B cell (primary cell): ENCODE data around the gene TRERF1. TPM values are rescaled to one million over a fixed set of nuclear protein-coding genes. Genes with fewer than 3 reads are reported as not detected.

Experiments
- ATAC-seq: fragments of 200-7000 bp; cut with Tn5 transposase; one replicate; pipeline ENCODE4 v1.10.0; 2021; ENCODE audit warnings: low read depth, mild to moderate bottlenecking, moderate number of reproducible peaks, moderate library complexity
- CTCF ChIA-PET: fragments of 350-600 bp; sonication (Branson Sonifier 250); formaldehyde crosslinking; loops from one replicate; lab custom pipeline; 2021; ENCODE audit warnings: antibody characterized with exemption, inconsistent platforms; lab: Charles Lee
- POLR2A ChIA-PET: fragments of 350-600 bp; sonication (Branson Sonifier 250); formaldehyde crosslinking; loops from one replicate; lab custom pipeline; 2021; ENCODE audit warnings: antibody characterized with exemption; lab: Charles Lee
- DNase-seq: peaks from one replicate; pipeline ENCODE4 v3.0.0; 2013
- H2AFZ ChIP-seq: 2 replicates; pipeline ENCODE4 v1.6.1; 2012; ENCODE audit warnings: mild to moderate bottlenecking, low read depth, low read length; ENCODE audit not compliant: insufficient read depth, poor library complexity, severe bottlenecking
- H3K27ac ChIP-seq, 2 donors: 1 replicate in 1 of 2; 2 replicates in 1 of 2; pipeline ENCODE4 v1.5.1; 2012 to 2013; ENCODE audit warnings: low read length in 2 of 2, mild to moderate bottlenecking in 2 of 2, moderate library complexity in 1 of 2
- H3K27me3 ChIP-seq, 4 experiments: fragments of 200-600 bp in 1 of 4; sonication (generic) in 1 of 4; replicated peaks in 1 of 4; 1 replicate in 2 of 4; 2 replicates in 2 of 4; pipeline versions ENCODE4 v1.6.1 to v1.7.0; 2013 to 2016; ENCODE audit warnings: low read length in 3 of 4, mild to moderate bottlenecking in 2 of 4, mixed read lengths in 1 of 4, moderate library complexity in 1 of 4; ENCODE audit not compliant: insufficient read depth in 4 of 4, control insufficient read depth in 3 of 4; ENCODE audit errors: control extremely low read depth in 1 of 4
- H3K36me3 ChIP-seq, 2 experiments: replicated peaks in 1 of 2; 1 replicate in 1 of 2; 2 replicates in 1 of 2; pipeline versions ENCODE4 v1.6.1 to v1.7.1; 2013; ENCODE audit warnings: low read length in 1 of 2; ENCODE audit not compliant: insufficient read depth in 2 of 2, control insufficient read depth in 1 of 2; ENCODE audit errors: control extremely low read depth in 1 of 2, extremely low read depth in 1 of 2
- H3K4me1 ChIP-seq, 2 donors: fragments of 200-600 bp in 1 of 2; sonication (generic) in 1 of 2; 1 replicate in 1 of 2; 2 replicates in 1 of 2; pipeline versions ENCODE4 v1.5.1 to v1.6.1; 2013 to 2017; ENCODE audit warnings: low read length in 2 of 2; ENCODE audit not compliant: control insufficient read depth in 2 of 2, insufficient read depth in 2 of 2
- H3K4me2 ChIP-seq: replicated peaks from 2 replicates; pipeline ENCODE3; 2012; ENCODE audit warnings: mild to moderate bottlenecking, low read depth, low read length; ENCODE audit not compliant: poor library complexity, severe bottlenecking
- H3K4me3 ChIP-seq, 5 experiments: fragments of 200-600 bp in 1 of 5; sonication (generic) in 1 of 5; 1 replicate in 3 of 5; 2 replicates in 2 of 5; pipeline versions ENCODE4 v1.5.1 to v1.7.0; 2011 to 2016; ENCODE audit warnings: low read length in 4 of 5, mild to moderate bottlenecking in 4 of 5, low read depth in 2 of 5, control low read depth in 1 of 5, moderate library complexity in 1 of 5; ENCODE audit not compliant: insufficient read depth in 1 of 5; ENCODE audit errors: control extremely low read depth in 1 of 5, extremely low read depth in 1 of 5
- H3K79me2 ChIP-seq: fragments of 200-600 bp; sonication (generic); one replicate; pipeline ENCODE4 v1.6.0; 2016; ENCODE audit warnings: low read length; ENCODE audit not compliant: control insufficient read depth, insufficient read depth
- H3K9ac ChIP-seq: fragments of 200-600 bp; sonication (generic); 2 replicates; pipeline ENCODE4 v1.6.1; 2017; ENCODE audit warnings: mild to moderate bottlenecking, low read length, moderate library complexity
- H3K9me3 ChIP-seq, 3 donors: one replicate each; pipeline versions ENCODE4 v1.6.1 to v1.7.1; 2013; ENCODE audit warnings: low read length in 2 of 3; ENCODE audit not compliant: control insufficient read depth in 2 of 3, insufficient read depth in 1 of 3; ENCODE audit errors: control extremely low read depth in 1 of 3
- H4K20me1 ChIP-seq: 2 replicates; pipeline ENCODE4 v1.6.0; 2012; ENCODE audit warnings: mild to moderate bottlenecking, low read length; ENCODE audit not compliant: insufficient read depth, control insufficient read depth, poor library complexity, severe bottlenecking
- H3K27ac Mint-ChIP-seq: one replicate; pipeline ENCODE4 v1.8.0; 2021; ENCODE audit warnings: mixed read lengths
- H3K27me3 Mint-ChIP-seq: one replicate; pipeline ENCODE4 v1.8.0; 2021; ENCODE audit warnings: mixed read lengths
- H3K4me1 Mint-ChIP-seq: one replicate; pipeline ENCODE4 v1.8.0; 2021; ENCODE audit warnings: mixed read lengths
- H3K4me3 Mint-ChIP-seq: one replicate; pipeline ENCODE4 v1.8.0; 2021; ENCODE audit warnings: mixed read lengths
- H3K9me3 Mint-ChIP-seq: one replicate; pipeline ENCODE4 v1.8.0; 2022; ENCODE audit warnings: mixed read lengths; ENCODE audit not compliant: insufficient read depth
- CTCF ChIP-seq: fragments of 200-600 bp; IDR thresholded peaks from one replicate; pipeline ENCODE4 v1.8.0; 2022; ENCODE audit warnings: antibody characterized with exemption, mild to moderate bottlenecking
- EZH2 ChIP-seq: IDR thresholded peaks from 2 replicates; pipeline ENCODE4 v1.6.1; 2012; ENCODE audit warnings: borderline replicate concordance, low read depth, mild to moderate bottlenecking, moderate library complexity, low read length; ENCODE audit not compliant: insufficient read depth, poor library complexity, severe bottlenecking
- WGBS: methylation state at CpG from one replicate; pipeline ENCODE4 v1.1.5; 2013; ENCODE audit warnings: missing lambda C conversion rate; ENCODE audit not compliant: insufficient coverage; 5-methylcytosine and 5-hydroxymethylcytosine counted together
- intact Hi-C: fragments of 100-400 bp; cut with micrococcal nuclease; formaldehyde crosslinking; loops from one replicate; pipeline ENCODE4 v1.10.0; 2022
- polyA plus RNA-seq: library from polyadenylated mRNA; depleted of rRNA; stranded (reverse); fragments of >200 nt; gene quantifications from 2 replicates; pipeline ENCODE4 v1.2.3, GENCODE V29; 2012
- total RNA-seq, 2 donors: library from RNA; stranded (reverse); fragments of 120-200 nt in 1 of 2; gene quantifications; 1 replicate in 1 of 2; 2 replicates in 1 of 2; pipeline versions ENCODE4 v1.2.3 to v1.2.4, GENCODE V29; 2013 to 2022

The TRERF1 gene
- total and polyA plus RNA-seq, 2 donors (not counting 1 experiment from before 2014, with no cell fraction given): 3.5 to 6.7 TPM

GRCh38 chr6:42340511-42340910 is 111.2 kb downstream of the TRERF1 start:
- DNase-seq (no peak), ATAC-seq (no peak)
- Mint-ChIP-seq H3K9me3 (no peaks in the 10 kb centered on the region), H3K27ac (no peak overlapping the region), H3K4me1 (no peaks in the 10 kb centered on the region), H3K4me3 (no peak overlapping the region), H3K27me3 (no peaks in the 10 kb centered on the region)
- Histone ChIP-seq H3K9ac (no peak overlapping the region), H3K4me1 (no peaks in the 10 kb centered on the region), H3K79me2 (no peaks in the 10 kb centered on the region), H3K27me3 (no peaks in the 10 kb centered on the region), H3K9me3 (no peaks in the 10 kb centered on the region), H3K4me2 (no peak overlapping the region), H4K20me1 (no peaks in the 10 kb centered on the region), H2AFZ (no peak overlapping the region), H3K36me3 (no peaks in the 10 kb centered on the region), H3K4me3 (no peak overlapping the region), H3K27ac (no peak overlapping the region)
- intact Hi-C loops: no loop called here
- CTCF ChIA-PET: interaction anchor here (1.0 kb wide), 1 partner anchor 32 kb away, joined by 3 read pairs; no protein-coding TSS in a partner anchor
- TF ChIP-seq CTCF (no peak), EZH2 (no peak)
- POLR2A ChIA-PET: interaction anchor here (0.6 kb wide), 1 partner anchor 605 kb away, joined by 3 read pairs; no protein-coding TSS in a partner anchor
- WGBS: 86% methylated on average over 1 of the region's 6 CpGs

- H3K4me1 Mint-ChIP-seq: no peaks in the 10 kb centered on the region
- H3K27me3 ChIP-seq: no peaks in the 10 kb centered on the region
- no peaks in the 10 kb centered on the region for H3K9me3 ChIP-seq
- no peak overlapping the region for H3K27ac Mint-ChIP-seq
- no peak overlapping the region for H3K9ac ChIP-seq
- no peaks in the 10 kb centered on the region for H3K9me3 Mint-ChIP-seq
- H3K27ac ChIP-seq: no peak overlapping the region
- 75% methylated on average over 1 of the region's 2 CpGs for WGBS
- DNase-seq (no peak), ATAC-seq (no peak)
- CTCF ChIA-PET: interaction anchor here (1.0 kb wide), 1 partner anchor 31 kb away, joined by 3 read pairs; no protein-coding TSS in a partner anchor
- H3K79me2 ChIP-seq: no peaks in the 10 kb centered on the region
- H2AFZ ChIP-seq: no peak overlapping the region
- POLR2A ChIA-PET: no interaction called here
- TF ChIP-seq EZH2 (no peak), CTCF (no peak)
- no peaks in the 10 kb centered on the region for H3K27me3 Mint-ChIP-seq
- no peaks in the 10 kb centered on the region for H3K4me1 ChIP-seq
- no peak overlapping the region for H3K4me3 Mint-ChIP-seq
- H4K20me1 ChIP-seq: no peaks in the 10 kb centered on the region
- no peak overlapping the region for H3K4me3 ChIP-seq
- intact Hi-C loops: no loop called here
- no peak overlapping the region for H3K4me2 ChIP-seq
- no peaks in the 10 kb centered on the region for H3K36me3 ChIP-seq
These were observed 111.7 kb downstream of the TRERF1 start for GRCh38 chr6:42339991-42340401.
